CD8-positive, alpha-beta memory T cell (primary cell): Measurements from ENCODE around the gene GRM7. TPM values are rescaled to one million over a fixed set of nuclear protein-coding genes. Genes with fewer than 3 reads are reported as not detected.

Source experiments
- CTCF ChIA-PET: fragments of 350-600 bp; sonication (Branson Sonifier 250); formaldehyde crosslinking; loops from one replicate; lab custom pipeline; 2021; ENCODE audit warnings: antibody characterized with exemption; lab: Charles Lee
- POLR2A ChIA-PET: fragments of 350-600 bp; sonication (Branson Sonifier 250); formaldehyde crosslinking; loops from one replicate; lab custom pipeline; 2021; ENCODE audit warnings: antibody characterized with exemption; lab: Charles Lee
- DNase-seq, 5 donors: peaks; one replicate each; pipeline versions ENCODE4 v3.0.0 to v3.0.0-alpha.2; 2020 to 2022; ENCODE audit warnings: mixed read lengths in 1 of 5
- H3K27ac ChIP-seq: one replicate; pipeline ENCODE4 v1.7.0; 2013; ENCODE audit warnings: low read depth, mild to moderate bottlenecking, low read length, moderate library complexity
- H3K27me3 ChIP-seq: 2 replicates; pipeline ENCODE4 v1.7.0; 2013; ENCODE audit warnings: low read length, mild to moderate bottlenecking; ENCODE audit not compliant: insufficient read depth, poor library complexity, severe bottlenecking
- H3K36me3 ChIP-seq: 2 replicates; pipeline ENCODE4 v1.7.0; 2013; ENCODE audit warnings: mild to moderate bottlenecking, low read length, moderate library complexity; ENCODE audit not compliant: insufficient read depth
- H3K4me1 ChIP-seq: 2 replicates; pipeline ENCODE4 v1.7.0; 2013; ENCODE audit warnings: mild to moderate bottlenecking, low read length, moderate library complexity; ENCODE audit not compliant: insufficient read depth
- H3K4me3 ChIP-seq: 2 replicates; pipeline ENCODE4 v1.7.0; 2013; ENCODE audit warnings: mild to moderate bottlenecking, low read length
- H3K9me3 ChIP-seq: 2 replicates; pipeline ENCODE4 v1.7.0; 2013; ENCODE audit warnings: mild to moderate bottlenecking, low read length
- H3K27ac Mint-ChIP-seq, 8 donors: one replicate each; pipeline ENCODE4 v1.8.0; 2020 to 2021; ENCODE audit warnings: mixed read lengths in 8 of 8, mild to moderate bottlenecking in 6 of 8, inconsistent platforms in 3 of 8, moderate library complexity in 3 of 8
- H3K27me3 Mint-ChIP-seq, 2 donors: one replicate each; pipeline ENCODE4 v1.8.0; 2020 to 2021; ENCODE audit warnings: mixed read lengths in 2 of 2, mild to moderate bottlenecking in 1 of 2, moderate library complexity in 1 of 2
- H3K36me3 Mint-ChIP-seq, 3 donors: one replicate each; pipeline ENCODE4 v1.8.0; 2020 to 2021; ENCODE audit warnings: mixed read lengths in 3 of 3, inconsistent platforms in 1 of 3, mild to moderate bottlenecking in 1 of 3
- H3K4me1 Mint-ChIP-seq, 3 donors: one replicate each; pipeline ENCODE4 v1.8.0; 2020 to 2021; ENCODE audit warnings: mixed read lengths in 3 of 3, inconsistent platforms in 1 of 3, mild to moderate bottlenecking in 1 of 3
- H3K4me3 Mint-ChIP-seq, 7 donors: one replicate each; pipeline ENCODE4 v1.8.0; 2020 to 2021; ENCODE audit warnings: mixed read lengths in 7 of 7, mild to moderate bottlenecking in 6 of 7, moderate library complexity in 4 of 7, inconsistent platforms in 2 of 7
- H3K9me3 Mint-ChIP-seq, 5 donors: one replicate each; pipeline ENCODE4 v1.8.0; 2020 to 2022; ENCODE audit warnings: mixed read lengths in 5 of 5, mild to moderate bottlenecking in 3 of 5, moderate library complexity in 2 of 5, inconsistent platforms in 1 of 5
- polyA plus RNA-seq: library from polyadenylated mRNA; unstranded; fragments of 300-500 nt; fragmentation: Illumina TruSeq; gene quantifications from one replicate; pipeline ENCODE4 v1.2.3, GENCODE V29; 2021
- total RNA-seq, 2 experiments: library from RNA; stranded (reverse); gene quantifications; one replicate each; pipeline ENCODE4 v1.2.3, GENCODE V29; 2021

GRM7 gene
- total and polyA plus RNA-seq, 3 experiments from 2014 or later: not detected

DNA sequence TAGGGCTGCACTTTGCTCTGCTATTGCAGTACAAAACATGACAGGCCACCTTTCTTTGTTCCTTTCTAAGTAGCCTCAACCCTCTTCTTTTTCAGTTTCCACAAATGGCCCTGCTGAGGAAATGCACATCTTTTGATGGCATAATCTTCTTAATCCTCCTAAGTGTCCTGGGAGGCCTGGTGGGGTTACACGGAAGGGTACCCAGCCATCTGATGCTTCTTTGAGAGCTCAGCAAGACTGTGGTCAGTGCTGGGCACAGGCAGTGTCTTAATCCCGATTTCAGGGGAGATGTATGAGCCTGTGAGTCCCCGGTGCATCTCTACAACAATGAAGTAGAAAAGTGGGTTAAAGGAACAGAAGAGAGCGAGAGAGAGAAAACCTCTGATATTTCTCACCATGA, 404.8 kb downstream of the GRM7 start:
- no peak overlapping the region for H3K27ac ChIP-seq
- Mint-ChIP-seq H3K4me1 (no peaks in the 10 kb centered on the region), H3K9me3 (peaks cover 0 to 7% (median 1%) of the 10 kb centered on the region in 5 donors), H3K4me3 (no peak overlapping the region), H3K36me3 (no peaks in the 10 kb centered on the region), H3K27ac (no peak overlapping the region), H3K27me3 (no peaks in the 10 kb centered on the region)
- no peaks in the 10 kb centered on the region for H3K27me3 ChIP-seq
- ChIA-PET CTCF (no interaction called here), POLR2A (no interaction called here)
- H3K4me3 ChIP-seq: no peak overlapping the region
- H3K36me3 ChIP-seq: no peaks in the 10 kb centered on the region
- H3K9me3 ChIP-seq: no peaks in the 10 kb centered on the region
- DNase-seq: no peak
- H3K4me1 ChIP-seq: no peaks in the 10 kb centered on the region

DNA sequence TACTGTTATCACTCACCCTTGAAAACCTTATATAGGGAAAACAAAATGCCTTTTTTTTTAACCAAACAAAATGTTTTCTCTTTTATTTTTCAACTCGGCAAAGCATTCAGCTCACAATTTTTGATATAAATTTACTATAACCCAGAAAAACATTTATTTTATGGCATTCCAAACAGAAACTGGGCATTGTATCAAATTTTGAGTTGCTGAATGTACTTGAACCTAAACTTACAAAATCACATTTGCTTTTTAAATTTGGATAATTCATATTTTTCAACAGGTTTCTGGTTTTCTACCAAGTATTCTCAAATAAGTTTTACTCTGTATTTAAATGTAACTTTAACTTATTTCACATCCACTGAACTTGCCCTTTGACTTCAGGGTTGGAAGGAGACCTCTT, 405.6 kb downstream of the GRM7 start:
- Mint-ChIP-seq H3K4me3 (no peak overlapping the region), H3K4me1 (no peaks in the 10 kb centered on the region), H3K27me3 (no peaks in the 10 kb centered on the region), H3K9me3 (peaks cover 0 to 7% (median 0%) of the 10 kb centered on the region in 5 donors), H3K27ac (no peak overlapping the region), H3K36me3 (no peaks in the 10 kb centered on the region)
- no peaks in the 10 kb centered on the region for H3K36me3 ChIP-seq
- H3K4me3 ChIP-seq: no peak overlapping the region
- no peak for DNase-seq
- no peaks in the 10 kb centered on the region for H3K27me3 ChIP-seq
- no peak overlapping the region for H3K27ac ChIP-seq
- ChIA-PET POLR2A (no interaction called here), CTCF (no interaction called here)
- no peaks in the 10 kb centered on the region for H3K9me3 ChIP-seq
- no peaks in the 10 kb centered on the region for H3K4me1 ChIP-seq

DNA sequence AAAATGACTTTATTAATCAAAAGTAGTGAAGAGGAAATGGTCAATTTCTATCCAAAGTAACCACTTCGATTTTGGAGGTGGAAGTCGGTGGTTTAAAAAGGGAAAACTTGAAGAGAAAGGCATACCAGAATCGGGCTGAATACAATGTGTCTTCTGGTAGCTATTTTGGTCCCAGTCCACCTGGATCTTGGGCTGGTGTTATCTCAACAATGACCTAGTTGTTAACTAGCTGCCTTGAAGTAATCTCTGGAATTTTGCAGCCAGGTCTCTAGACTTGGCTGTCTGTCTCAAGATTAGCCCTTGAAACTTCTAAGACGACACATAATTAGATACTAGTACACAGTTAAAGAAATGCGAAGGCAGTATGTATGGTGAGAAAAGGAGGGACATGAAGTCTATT, 409.8 kb downstream of the GRM7 start:
- no peaks in the 10 kb centered on the region for H3K4me1 ChIP-seq
- Mint-ChIP-seq H3K27ac (no peak overlapping the region), H3K4me3 (no peak overlapping the region), H3K4me1 (no peaks in the 10 kb centered on the region), H3K27me3 (no peaks in the 10 kb centered on the region), H3K36me3 (no peaks in the 10 kb centered on the region), H3K9me3 (peaks cover 0 to 11% (median 3%) of the 10 kb centered on the region in 5 donors)
- H3K27me3 ChIP-seq: no peaks in the 10 kb centered on the region
- H3K4me3 ChIP-seq: no peak overlapping the region
- no peak for DNase-seq
- CTCF ChIA-PET: no interaction called here
- no peaks in the 10 kb centered on the region for H3K9me3 ChIP-seq
- H3K27ac ChIP-seq: no peak overlapping the region
- H3K36me3 ChIP-seq: no peaks in the 10 kb centered on the region
- POLR2A ChIA-PET: no interaction called here

DNA sequence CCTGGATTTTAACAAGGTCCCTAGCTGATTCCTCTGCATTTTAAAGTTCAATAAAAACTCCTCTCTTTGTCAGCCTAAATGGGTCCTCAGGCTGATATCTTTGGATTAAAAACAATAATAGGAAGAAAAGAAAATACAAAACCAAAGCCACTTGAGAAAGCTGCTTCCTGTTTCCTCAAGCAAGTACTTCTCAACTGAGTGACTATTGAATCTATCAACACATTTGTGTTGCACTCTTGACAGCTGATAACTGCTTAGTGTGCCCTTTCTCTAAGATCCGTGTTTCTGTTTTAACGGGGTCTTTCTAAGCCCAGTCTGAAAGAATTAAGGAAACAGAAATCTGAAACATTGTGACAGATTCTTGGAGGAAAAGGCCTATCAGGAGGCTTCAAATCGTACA, 410.7 kb downstream of the GRM7 start:
- Mint-ChIP-seq H3K36me3 (no peaks in the 10 kb centered on the region), H3K9me3 (peaks cover 0 to 11% (median 3%) of the 10 kb centered on the region in 5 donors), H3K27ac (no peak overlapping the region), H3K27me3 (no peaks in the 10 kb centered on the region), H3K4me1 (no peaks in the 10 kb centered on the region), H3K4me3 (no peak overlapping the region)
- Histone ChIP-seq H3K27ac (no peak overlapping the region), H3K9me3 (no peaks in the 10 kb centered on the region), H3K4me1 (no peaks in the 10 kb centered on the region), H3K4me3 (no peak overlapping the region), H3K27me3 (no peaks in the 10 kb centered on the region), H3K36me3 (no peaks in the 10 kb centered on the region)
- POLR2A ChIA-PET: no interaction called here
- DNase-seq: no peak
- CTCF ChIA-PET: no interaction called here

DNA sequence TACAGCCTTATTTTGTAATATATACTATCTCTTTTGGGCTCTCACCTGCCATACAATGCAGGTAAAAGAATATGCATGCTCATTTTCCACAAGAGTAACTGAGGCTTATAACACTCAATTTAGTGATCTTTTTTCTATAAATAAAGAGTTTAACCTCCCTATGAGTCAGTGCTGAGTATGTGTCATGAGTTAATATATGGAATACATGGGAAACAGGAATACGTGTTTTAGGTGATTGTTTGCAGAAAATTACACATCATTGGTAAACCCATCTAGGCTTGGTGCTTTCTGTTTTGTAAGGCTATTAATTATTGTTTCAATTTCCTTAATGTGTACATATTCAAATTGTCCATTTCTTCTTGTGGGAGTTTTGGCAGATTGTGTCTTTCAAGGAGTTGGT, 411.3 kb downstream of the GRM7 start:
- no peaks in the 10 kb centered on the region for H3K9me3 ChIP-seq
- DNase-seq: no peak
- H3K27ac ChIP-seq: no peak overlapping the region
- ChIA-PET POLR2A (no interaction called here), CTCF (no interaction called here)
- no peaks in the 10 kb centered on the region for H3K4me1 ChIP-seq
- Mint-ChIP-seq H3K27me3 (no peaks in the 10 kb centered on the region), H3K4me3 (no peak overlapping the region), H3K36me3 (no peaks in the 10 kb centered on the region), H3K9me3 (peaks cover 0 to 7% (median 3%) of the 10 kb centered on the region in 5 donors), H3K4me1 (no peaks in the 10 kb centered on the region), H3K27ac (no peak overlapping the region)
- H3K36me3 ChIP-seq: no peaks in the 10 kb centered on the region
- no peaks in the 10 kb centered on the region for H3K27me3 ChIP-seq
- no peak overlapping the region for H3K4me3 ChIP-seq

DNA sequence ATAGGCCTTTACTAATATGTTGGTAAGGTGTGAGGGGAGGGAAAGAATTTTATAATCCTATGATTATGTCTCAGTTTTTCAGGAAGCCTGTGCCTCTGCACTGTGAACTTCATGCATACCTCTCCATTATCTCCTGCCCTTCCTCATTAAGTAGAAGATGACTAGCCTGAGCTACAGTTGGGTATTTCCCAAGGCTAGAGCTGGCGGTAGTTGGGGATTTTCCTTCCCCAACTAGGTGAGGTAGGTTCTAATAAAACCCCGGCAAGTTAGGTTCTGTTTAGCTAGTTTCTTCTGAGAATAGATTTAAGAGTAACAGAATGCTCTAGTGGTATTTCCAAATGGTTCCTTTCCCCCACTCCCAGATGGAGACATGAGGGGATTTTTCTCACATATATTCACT, 414.5 kb downstream of the GRM7 start:
- ChIA-PET CTCF (no interaction called here), POLR2A (no interaction called here)
- Histone ChIP-seq H3K9me3 (no peaks in the 10 kb centered on the region), H3K4me1 (no peaks in the 10 kb centered on the region), H3K36me3 (no peaks in the 10 kb centered on the region), H3K27ac (no peak overlapping the region), H3K27me3 (no peaks in the 10 kb centered on the region), H3K4me3 (no peak overlapping the region)
- H3K4me1 Mint-ChIP-seq: no peaks in the 10 kb centered on the region
- H3K27ac Mint-ChIP-seq: no peak overlapping the region
- no peaks in the 10 kb centered on the region for H3K27me3 Mint-ChIP-seq
- H3K9me3 Mint-ChIP-seq: peaks cover 0 to 5% (median 2%) of the 10 kb centered on the region in 5 donors
- no peak overlapping the region for H3K4me3 Mint-ChIP-seq
- no peaks in the 10 kb centered on the region for H3K36me3 Mint-ChIP-seq
- no peak for DNase-seq

DNA sequence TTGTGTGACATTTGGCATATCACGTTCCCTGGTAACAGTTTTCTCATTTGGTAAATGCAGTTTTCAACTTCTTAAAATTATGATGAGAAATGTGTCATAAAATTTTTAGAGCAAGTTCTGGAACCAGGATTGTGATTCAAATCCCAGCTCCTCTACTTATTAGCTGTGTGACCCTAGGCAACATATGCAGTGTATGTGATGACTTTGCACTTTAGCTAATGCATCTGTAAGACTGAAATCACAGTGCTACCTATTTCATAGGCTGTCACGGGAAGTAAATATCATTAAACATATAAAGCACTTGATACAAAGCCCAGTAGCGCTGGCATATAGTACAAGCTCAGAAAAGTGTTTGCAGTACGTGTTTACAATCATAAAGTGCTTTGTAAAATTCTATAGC, 419.4 kb downstream of the GRM7 start:
- Mint-ChIP-seq H3K9me3 (peaks cover 1 to 5% (median 3%) of the 10 kb centered on the region in 5 donors), H3K36me3 (no peaks in the 10 kb centered on the region), H3K4me3 (no peak overlapping the region), H3K27me3 (no peaks in the 10 kb centered on the region), H3K27ac (no peak overlapping the region), H3K4me1 (no peaks in the 10 kb centered on the region)
- H3K4me3 ChIP-seq: no peak overlapping the region
- POLR2A ChIA-PET: no interaction called here
- no peak overlapping the region for H3K27ac ChIP-seq
- no peaks in the 10 kb centered on the region for H3K36me3 ChIP-seq
- CTCF ChIA-PET: no interaction called here
- H3K4me1 ChIP-seq: no peaks in the 10 kb centered on the region
- H3K27me3 ChIP-seq: no peaks in the 10 kb centered on the region
- DNase-seq: no peak
- H3K9me3 ChIP-seq: no peaks in the 10 kb centered on the region

DNA sequence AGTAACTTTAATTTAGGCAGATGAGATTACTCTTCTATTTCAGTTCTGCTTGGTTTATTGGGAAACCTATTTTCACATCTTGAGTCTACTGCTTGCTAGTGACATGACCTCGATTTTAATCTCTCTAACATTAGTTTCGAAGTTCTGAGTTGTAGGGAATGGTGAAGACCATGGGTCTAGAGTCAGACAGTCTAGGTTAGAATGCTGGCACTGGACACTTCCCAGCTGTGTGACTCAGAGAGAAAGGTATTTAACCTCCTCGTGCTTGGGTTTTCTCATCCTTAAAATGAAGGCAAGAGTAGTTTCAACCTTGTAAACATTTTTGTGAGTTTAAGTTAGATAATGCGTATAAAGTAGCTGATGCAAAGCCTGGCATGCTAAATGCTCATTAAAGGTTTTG, 422.1 kb downstream of the GRM7 start:
- Histone ChIP-seq H3K27me3 (no peaks in the 10 kb centered on the region), H3K4me1 (no peaks in the 10 kb centered on the region), H3K36me3 (no peaks in the 10 kb centered on the region), H3K27ac (no peak overlapping the region), H3K4me3 (no peak overlapping the region), H3K9me3 (no peaks in the 10 kb centered on the region)
- DNase-seq: no peak
- POLR2A ChIA-PET: no interaction called here
- peaks cover 0 to 9% (median 2%) of the 10 kb centered on the region in 5 donors for H3K9me3 Mint-ChIP-seq
- CTCF ChIA-PET: no interaction called here
- H3K4me1 Mint-ChIP-seq: no peaks in the 10 kb centered on the region
- no peak overlapping the region for H3K27ac Mint-ChIP-seq
- no peak overlapping the region for H3K4me3 Mint-ChIP-seq
- H3K36me3 Mint-ChIP-seq: no peaks in the 10 kb centered on the region
- no peaks in the 10 kb centered on the region for H3K27me3 Mint-ChIP-seq

DNA sequence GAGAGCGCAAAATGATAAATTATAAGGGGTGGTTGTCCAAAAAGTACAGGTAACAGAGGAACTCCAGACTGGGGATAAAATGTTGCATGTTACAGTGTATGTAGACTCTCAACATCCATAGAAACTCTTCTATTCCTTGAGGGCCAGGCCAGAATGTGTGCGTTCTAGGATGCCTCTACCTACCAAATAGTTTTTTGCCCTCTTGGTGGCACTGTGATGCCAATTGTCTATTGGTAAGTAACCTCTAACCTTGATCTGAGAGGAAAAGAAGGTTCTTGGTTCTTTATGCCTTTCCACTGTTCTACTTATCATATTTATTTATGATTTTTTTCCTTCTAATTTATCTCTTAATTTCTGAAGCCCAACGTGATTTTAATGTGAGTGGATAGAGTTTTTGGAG, 424.6 kb downstream of the GRM7 start:
- Mint-ChIP-seq H3K4me1 (no peaks in the 10 kb centered on the region), H3K36me3 (no peaks in the 10 kb centered on the region), H3K27me3 (no peaks in the 10 kb centered on the region), H3K9me3 (peaks cover under 1 to 9% (median 2%) of the 10 kb centered on the region in 5 donors), H3K4me3 (no peak overlapping the region), H3K27ac (no peak overlapping the region)
- no peak for DNase-seq
- Histone ChIP-seq H3K36me3 (no peaks in the 10 kb centered on the region), H3K27me3 (no peaks in the 10 kb centered on the region), H3K4me3 (no peak overlapping the region), H3K27ac (no peak overlapping the region), H3K9me3 (no peaks in the 10 kb centered on the region), H3K4me1 (no peaks in the 10 kb centered on the region)
- ChIA-PET CTCF (no interaction called here), POLR2A (no interaction called here)
